Naive thymus-derived CD4-positive, alpha-beta T cell (primary cell): ENCODE results near the gene GABRG1. TPM values are rescaled to one million over a fixed set of nuclear protein-coding genes. Genes with fewer than 3 reads are reported as not detected.

Source experiments
- ATAC-seq: fragments of 150-1000 bp; cut with Tn5 transposase; 2 replicates; pipeline ENCODE4 v1.10.0; 2021; ENCODE audit warnings: mild to moderate bottlenecking, moderate library complexity
- CTCF ChIA-PET: fragments of 350-600 bp; sonication (Branson Sonifier 250); formaldehyde crosslinking; loops from one replicate; lab custom pipeline; 2021; ENCODE audit warnings: antibody characterized with exemption; lab: Charles Lee
- POLR2A ChIA-PET: fragments of 350-600 bp; sonication (Branson Sonifier 250); formaldehyde crosslinking; loops from one replicate; lab custom pipeline; 2021; ENCODE audit warnings: antibody characterized with exemption, inconsistent platforms; lab: Charles Lee
- DNase-seq, 9 donors: peaks; one replicate each; pipeline versions ENCODE4 v3.0.0 to v3.0.0-alpha.2; 2020 to 2022; ENCODE audit warnings: mixed read lengths in 1 of 9
- H3K27ac ChIP-seq: one replicate; pipeline ENCODE4 v1.7.0; 2013; ENCODE audit warnings: mild to moderate bottlenecking, low read depth, low read length, moderate library complexity
- H3K27me3 ChIP-seq, 2 donors: one replicate each; pipeline ENCODE4 v1.7.0; 2013; ENCODE audit warnings: low read length in 2 of 2, mild to moderate bottlenecking in 2 of 2, moderate library complexity in 2 of 2; ENCODE audit not compliant: control insufficient read depth in 2 of 2, insufficient read depth in 2 of 2
- H3K36me3 ChIP-seq, 3 experiments: 1 replicate in 2 of 3; 2 replicates in 1 of 3; pipeline ENCODE4 v1.7.0; 2013; ENCODE audit warnings: low read length in 3 of 3, mild to moderate bottlenecking in 3 of 3, moderate library complexity in 1 of 3; ENCODE audit not compliant: insufficient read depth in 3 of 3, control insufficient read depth in 2 of 3
- H3K4me1 ChIP-seq, 2 donors: one replicate each; pipeline ENCODE4 v1.7.0; 2013; ENCODE audit warnings: low read length in 2 of 2, mild to moderate bottlenecking in 2 of 2, moderate library complexity in 1 of 2; ENCODE audit not compliant: control insufficient read depth in 2 of 2, insufficient read depth in 2 of 2
- H3K4me3 ChIP-seq: 2 replicates; pipeline ENCODE4 v1.7.0; 2013; ENCODE audit warnings: mild to moderate bottlenecking, low read length
- H3K9me3 ChIP-seq, 3 experiments: 1 replicate in 2 of 3; 2 replicates in 1 of 3; pipeline ENCODE4 v1.7.0; 2013; ENCODE audit warnings: low read length in 3 of 3; ENCODE audit not compliant: control insufficient read depth in 2 of 3
- H3K27ac Mint-ChIP-seq, 9 donors: one replicate each; pipeline ENCODE4 v1.8.0; 2020 to 2022; ENCODE audit warnings: mixed read lengths in 9 of 9, mild to moderate bottlenecking in 8 of 9, moderate library complexity in 5 of 9, inconsistent platforms in 2 of 9
- H3K27me3 Mint-ChIP-seq, 5 donors: one replicate each; pipeline ENCODE4 v1.8.0; 2021 to 2022; ENCODE audit warnings: mixed read lengths in 5 of 5, mild to moderate bottlenecking in 1 of 5
- H3K36me3 Mint-ChIP-seq, 5 donors: one replicate each; pipeline ENCODE4 v1.8.0; 2020 to 2022; ENCODE audit warnings: mixed read lengths in 5 of 5, mild to moderate bottlenecking in 3 of 5, inconsistent platforms in 1 of 5
- H3K4me1 Mint-ChIP-seq, 7 donors: one replicate each; pipeline ENCODE4 v1.8.0; 2020 to 2022; ENCODE audit warnings: mixed read lengths in 7 of 7, mild to moderate bottlenecking in 3 of 7, inconsistent platforms in 1 of 7
- H3K4me3 Mint-ChIP-seq, 10 donors: one replicate each; pipeline ENCODE4 v1.8.0; 2020 to 2022; ENCODE audit warnings: mild to moderate bottlenecking in 10 of 10, mixed read lengths in 10 of 10, moderate library complexity in 6 of 10, inconsistent platforms in 2 of 10
- H3K9me3 Mint-ChIP-seq, 11 donors: one replicate each; pipeline ENCODE4 v1.8.0; 2020 to 2022; ENCODE audit warnings: mixed read lengths in 11 of 11, mild to moderate bottlenecking in 4 of 11, inconsistent platforms in 1 of 11, moderate library complexity in 1 of 11
- intact Hi-C, 2 donors: fragments of 100-400 bp; cut with micrococcal nuclease; formaldehyde crosslinking; loops; one replicate each; pipeline ENCODE4 v1.15.1; 2023
- polyA plus RNA-seq, 2 donors: library from polyadenylated mRNA; unstranded; fragments of 300-500 nt; fragmentation: Illumina TruSeq; gene quantifications; one replicate each; pipeline ENCODE4 v1.2.3, GENCODE V29; 2021
- total RNA-seq, 6 experiments: library from RNA in 5 of 6; stranded (reverse) in 5 of 6; gene quantifications; 1 replicate in 5 of 6; 2 replicates in 1 of 6; pipeline ENCODE4 v1.2.3 and lab custom pipeline; 2021 to 2026

GABRG1 gene
- total RNA-seq, result not detected
- not detected for polyA plus RNA-seq
- not detected for total RNA-seq (lab: John Stamatoyannopoulos, UW)

DNA sequence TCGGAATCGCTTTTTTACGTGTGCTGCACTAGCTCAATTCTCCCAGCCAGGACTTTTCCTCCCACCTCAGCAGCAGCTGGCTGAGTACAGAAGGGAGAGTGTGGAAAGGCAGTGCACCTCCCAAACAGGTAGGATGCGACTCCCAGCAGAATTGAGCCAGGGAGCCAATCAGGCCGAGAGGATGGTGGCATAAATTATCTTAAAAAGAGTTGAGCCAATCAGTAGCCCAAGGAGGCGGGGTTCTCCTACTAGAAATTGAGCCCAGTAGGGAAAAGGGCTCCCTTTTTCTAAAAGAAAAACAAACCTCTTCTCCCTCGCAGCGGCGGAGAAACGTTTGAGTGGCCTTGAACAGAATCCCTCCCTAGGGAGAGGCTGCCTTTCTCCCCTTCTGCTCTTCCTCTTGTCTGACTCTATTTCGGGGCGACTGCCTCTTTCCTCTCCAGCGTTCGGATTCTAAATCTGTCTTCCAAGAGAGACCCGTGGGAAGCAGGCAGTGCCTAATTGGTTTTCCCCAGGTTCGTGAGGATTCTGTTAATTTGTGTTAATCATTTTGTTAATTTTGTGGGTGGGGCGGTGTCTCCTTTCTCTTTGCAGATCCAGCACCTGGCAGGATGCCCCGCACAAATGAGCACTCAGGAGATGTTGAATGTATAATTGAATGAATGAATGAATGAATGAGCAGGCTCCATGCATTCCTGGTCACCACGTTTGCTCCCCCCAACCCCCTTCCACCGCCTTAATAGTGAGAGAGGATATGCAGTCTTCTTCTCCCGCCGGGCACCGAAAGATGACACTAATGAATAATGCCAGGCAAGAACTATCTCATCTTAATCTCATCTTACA is at the start of gene GABRG1:
TSS of gene GABRG1 (minus strand) at position 142 of the 843 bp plus-strand sequence. CDS start at position 1, 141 bp downstream.
- POLR2A ChIA-PET, result no interaction called here
- peaks cover 0 to 13% (median 3%) of the 10 kb centered on the region in 11 donors for H3K9me3 Mint-ChIP-seq
- no peaks in the 10 kb centered on the region for H3K4me1 Mint-ChIP-seq
- Histone ChIP-seq H3K9me3 (no peaks in the 10 kb centered on the region), H3K27ac (no peak within 1 kb of the TSS), H3K4me3 (no peak within 1 kb of the TSS), H3K4me1 (no peaks in the 10 kb centered on the region), H3K27me3 (no peaks in the 10 kb centered on the region), H3K36me3 (peaks cover 0 to 2% (median 0%) of the 10 kb centered on the region in 3 experiments)
- no peak for DNase-seq
- no peaks in the 10 kb centered on the region for H3K27me3 Mint-ChIP-seq
- H3K36me3 Mint-ChIP-seq, result no peaks in the 10 kb centered on the region
- no peak for ATAC-seq
- peak within 1 kb of the TSS in 1 of 9 donors; percentile 15 for H3K27ac Mint-ChIP-seq
- CTCF ChIA-PET, result no interaction called here
- intact Hi-C loops, result no loop called here
- H3K4me3 Mint-ChIP-seq, result no peak within 1 kb of the TSS

- no peaks in the 10 kb centered on the region for H3K4me1 ChIP-seq
- no peak overlapping the region for H3K27ac ChIP-seq
- Mint-ChIP-seq H3K4me1 (no peaks in the 10 kb centered on the region), H3K27ac (no peak overlapping the region), H3K9me3 (peaks cover 0 to 39% (median 10%) of the 10 kb centered on the region in 11 donors), H3K4me3 (no peak overlapping the region), H3K36me3 (no peaks in the 10 kb centered on the region), H3K27me3 (no peaks in the 10 kb centered on the region)
- ChIA-PET POLR2A (no interaction called here), CTCF (no interaction called here)
- H3K4me3 ChIP-seq, result no peak overlapping the region
- no peak for DNase-seq
- no peaks in the 10 kb centered on the region for H3K27me3 ChIP-seq
- H3K36me3 ChIP-seq, result no peaks in the 10 kb centered on the region
- intact Hi-C loops, result no loop called here
- H3K9me3 ChIP-seq, result peaks cover 0 to 11% (median 0%) of the 10 kb centered on the region in 3 experiments
- ATAC-seq, result no peak
Measured at GRCh38 chr4:46146993-46147392, 23.1 kb upstream of the GABRG1 start.

GRCh38 chr4:46131498-46132057 is 7.7 kb upstream of the GABRG1 start:
- H3K36me3 ChIP-seq, result no peaks in the 10 kb centered on the region
- no peak overlapping the region for H3K4me3 ChIP-seq
- ATAC-seq (no peak), DNase-seq (no peak)
- no peaks in the 10 kb centered on the region for H3K9me3 ChIP-seq
- CTCF ChIA-PET, result no interaction called here
- H3K4me1 ChIP-seq, result no peaks in the 10 kb centered on the region
- POLR2A ChIA-PET, result no interaction called here
- Mint-ChIP-seq H3K9me3 (peaks cover 0 to 31% (median 4%) of the 10 kb centered on the region in 11 donors), H3K27ac (no peak overlapping the region), H3K36me3 (no peaks in the 10 kb centered on the region), H3K4me1 (no peaks in the 10 kb centered on the region), H3K4me3 (no peak overlapping the region), H3K27me3 (no peaks in the 10 kb centered on the region)
- H3K27ac ChIP-seq, result no peak overlapping the region
- intact Hi-C loops, result no loop called here
- no peaks in the 10 kb centered on the region for H3K27me3 ChIP-seq

- no peaks in the 10 kb centered on the region for H3K36me3 Mint-ChIP-seq
- CTCF ChIA-PET, result no interaction called here
- no peak overlapping the region for H3K4me3 Mint-ChIP-seq
- H3K4me1 Mint-ChIP-seq, result no peaks in the 10 kb centered on the region
- DNase-seq, result no peak
- no peaks in the 10 kb centered on the region for H3K27me3 Mint-ChIP-seq
- no peak for ATAC-seq
- Histone ChIP-seq H3K27ac (no peak overlapping the region), H3K4me3 (no peak overlapping the region), H3K9me3 (no peaks in the 10 kb centered on the region), H3K27me3 (no peaks in the 10 kb centered on the region), H3K36me3 (peaks cover 0 to 2% (median 0%) of the 10 kb centered on the region in 3 experiments), H3K4me1 (no peaks in the 10 kb centered on the region)
- peak overlapping the region in 1 of 9 donors; percentile 15 for H3K27ac Mint-ChIP-seq
- POLR2A ChIA-PET, result no interaction called here
- intact Hi-C loops, result no loop called here
- peaks cover 0 to 11% (median 3%) of the 10 kb centered on the region in 11 donors for H3K9me3 Mint-ChIP-seq
Measured at GRCh38 chr4:46124773-46125413, 1.0 kb upstream of the GABRG1 start.

- H3K9me3 ChIP-seq, result no peaks in the 10 kb centered on the region
- Mint-ChIP-seq H3K4me3 (no peak overlapping the region), H3K27me3 (no peaks in the 10 kb centered on the region), H3K4me1 (no peaks in the 10 kb centered on the region), H3K36me3 (no peaks in the 10 kb centered on the region), H3K9me3 (peaks cover 0 to 20% (median 3%) of the 10 kb centered on the region in 11 donors), H3K27ac (no peak overlapping the region)
- intact Hi-C loops, result no loop called here
- DNase-seq (no peak), ATAC-seq (no peak)
- no peak overlapping the region for H3K27ac ChIP-seq
- no peak overlapping the region for H3K4me3 ChIP-seq
- H3K4me1 ChIP-seq, result no peaks in the 10 kb centered on the region
- H3K27me3 ChIP-seq, result no peaks in the 10 kb centered on the region
- ChIA-PET CTCF (no interaction called here), POLR2A (no interaction called here)
- no peaks in the 10 kb centered on the region for H3K36me3 ChIP-seq
Measured at GRCh38 chr4:46081674-46082073, 42.2 kb downstream of the GABRG1 start.

GRCh38 chr4:46081248-46081647 is 42.6 kb downstream of the GABRG1 start:
- Histone ChIP-seq H3K36me3 (no peaks in the 10 kb centered on the region), H3K27ac (no peak overlapping the region), H3K4me3 (no peak overlapping the region), H3K27me3 (no peaks in the 10 kb centered on the region), H3K9me3 (no peaks in the 10 kb centered on the region), H3K4me1 (no peaks in the 10 kb centered on the region)
- Mint-ChIP-seq H3K4me1 (no peaks in the 10 kb centered on the region), H3K4me3 (no peak overlapping the region), H3K27me3 (no peaks in the 10 kb centered on the region), H3K27ac (no peak overlapping the region), H3K9me3 (peaks cover 0 to 20% (median 3%) of the 10 kb centered on the region in 11 donors), H3K36me3 (no peaks in the 10 kb centered on the region)
- POLR2A ChIA-PET, result no interaction called here
- DNase-seq, result no peak
- ATAC-seq, result no peak
- intact Hi-C loops, result no loop called here
- CTCF ChIA-PET, result no interaction called here
